ENCODE data around the gene TSPAN9. TPM values are rescaled to one million over a fixed set of nuclear protein-coding genes. Genes with fewer than 3 reads are reported as not detected.

TSPAN9 gene, protein sequence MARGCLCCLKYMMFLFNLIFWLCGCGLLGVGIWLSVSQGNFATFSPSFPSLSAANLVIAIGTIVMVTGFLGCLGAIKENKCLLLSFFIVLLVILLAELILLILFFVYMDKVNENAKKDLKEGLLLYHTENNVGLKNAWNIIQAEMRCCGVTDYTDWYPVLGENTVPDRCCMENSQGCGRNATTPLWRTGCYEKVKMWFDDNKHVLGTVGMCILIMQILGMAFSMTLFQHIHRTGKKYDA
- polyA plus RNA-seq (2012; rRNA removed), result 34.9 and 40.1 TPM in 2 replicates
- polyA plus RNA-seq (2012; cell fraction: cytosol; rRNA removed), result 22.9 and 33.7 TPM in 2 replicates
- polyA plus RNA-seq (2012; cell fraction: nucleus; rRNA removed), result 40.6 and 55.1 TPM in 2 replicates

- Histone ChIP-seq H3K9me3 (no peaks in the 10 kb centered on the region), H3K27ac (ENCODE audit: low read depth in 2 of 2, low read length in 1 of 2) (peak within 1 kb of the TSS; percentile 69 to 76), H3F3A (replicated peaks; ENCODE audit: insufficient read depth) (no peaks in the 10 kb centered on the region), H3K4me3 (ENCODE audit: low read depth in 2 of 2, low read length in 1 of 2) (peak within 1 kb of the TSS; percentile 68 to 71), H3K4me1 (ENCODE audit: control insufficient read depth in 1 of 2, insufficient read depth in 2 of 2, low read depth in 1 of 2, low read length in 1 of 2) (peaks cover 0 to 14% of the 10 kb centered on the region in 2 experiments; a peak in 2 of 4 replicates), H3K4me2 (peak within 1 kb of the TSS; percentile 89), H3K79me2 (ENCODE audit: insufficient read depth) (peaks cover 26% of the 10 kb centered on the region), H2AFZ (ENCODE audit: low read depth) (peak within 1 kb of the TSS; percentile 84), H3K9ac (peak within 1 kb of the TSS; percentile 68), H3K9me2 (no peaks in the 10 kb centered on the region), H3K27me3 (ENCODE audit: insufficient read depth) (no peaks in the 10 kb centered on the region), H4K20me1 (ENCODE audit: insufficient read depth) (no peaks in the 10 kb centered on the region; the same call in 1 of the 2 replicates), H3K36me3 (replicated peaks in 1 of 2; ENCODE audit: control insufficient read depth in 1 of 2, insufficient read depth in 2 of 2, low read length in 1 of 2) (peaks cover 0 to 3% of the 10 kb centered on the region in 2 experiments)
- no peak; the same call in 1 of the 2 replicates for TF ChIP-seq SIN3A (IDR thresholded peaks at IDR 0.05; ENCODE audit: borderline replicate concordance, low read depth, low read length)
- TF ChIP-seq CTCF (IDR thresholded peaks at IDR 0.05), result no peak
- no peak; the same call in 1 of the 2 replicates for TF ChIP-seq NFIC (IDR thresholded peaks at IDR 0.05; ENCODE audit: borderline replicate concordance)
- TF ChIP-seq FOXM1 (IDR thresholded peaks at IDR 0.05; ENCODE audit: low read depth), result no peak
- TF ChIP-seq FOXJ3 (CRISPR knock-in tag; IDR thresholded peaks at IDR 0.05), result no peak
- no peak for TF ChIP-seq PBX3 (IDR thresholded peaks at IDR 0.05)
- 0 out of 2 replicates have a peak, but pooled peaks have one; percentile 24 for TF ChIP-seq MXI1 (IDR thresholded peaks at IDR 0.05; ENCODE audit: low read depth, low read length)
- TF ChIP-seq RFX5 (IDR thresholded peaks at IDR 0.05; ENCODE audit: low read length), result no peak
- TF ChIP-seq YY1 (IDR thresholded peaks at IDR 0.05; ENCODE audit: low read depth), result no peak
- no peak for TF ChIP-seq SMC3 (IDR thresholded peaks at IDR 0.05; ENCODE audit: low read depth, low read length)
- TF ChIP-seq, protein P1, sequence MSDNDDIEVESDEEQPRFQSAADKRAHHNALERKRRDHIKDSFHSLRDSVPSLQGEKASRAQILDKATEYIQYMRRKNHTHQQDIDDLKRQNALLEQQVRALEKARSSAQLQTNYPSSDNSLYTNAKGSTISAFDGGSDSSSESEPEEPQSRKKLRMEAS (IDR thresholded peaks at IDR 0.05; ENCODE audit: low read depth), result peak; percentile 49; the same call in 1 of the 2 replicates
- no peak for TF ChIP-seq EP300 (IDR thresholded peaks at IDR 0.05; ENCODE audit: borderline replicate concordance in 1 of 2, low read depth in 1 of 2, low read length in 1 of 2)
- TF ChIP-seq RXRA (IDR thresholded peaks at IDR 0.05; ENCODE audit: borderline replicate concordance, low read depth), result no peak
- TF ChIP-seq MEF2A (IDR thresholded peaks at IDR 0.05; ENCODE audit: borderline replicate concordance, low read depth), result no peak
- no peak for TF ChIP-seq JUND (IDR thresholded peaks at IDR 0.05)
- TF ChIP-seq REST (IDR thresholded peaks at IDR 0.05; ENCODE audit: low read depth, low read length), result no peak
- TF ChIP-seq POLR2AphosphoS5 (IDR thresholded peaks at IDR 0.05; ENCODE audit: low read depth, low read length), result peak; percentile 71
- TF ChIP-seq TEAD4 (IDR thresholded peaks at IDR 0.05; ENCODE audit: borderline replicate concordance, insufficient read depth), result no peak
- TF ChIP-seq TAF1 (IDR thresholded peaks at IDR 0.05; ENCODE audit: borderline replicate concordance, low read depth, low read length), result no peak
- no peak for TF ChIP-seq GABPA (IDR thresholded peaks at IDR 0.05; ENCODE audit: low read depth)
- TF ChIP-seq RCOR1 (IDR thresholded peaks at IDR 0.05; ENCODE audit: low read length), result 0 out of 2 replicates have a peak, but pooled peaks have one; percentile 9
- no peak for TF ChIP-seq USF1 (IDR thresholded peaks at IDR 0.05; ENCODE audit: borderline replicate concordance, low read depth)
- TF ChIP-seq GATA2 (CRISPR knock-in tag; IDR thresholded peaks at IDR 0.05), result no peak
- peak; percentile 47 for TF ChIP-seq CHD2 (IDR thresholded peaks at IDR 0.05; ENCODE audit: low read length, partially characterized antibody)
- DNase-seq, result peak; percentile 96
- WGBS (ENCODE audit: low lambda C conversion rate), result 3% methylated on average over 53 of the region's 95 CpGs
- CTCF ChIA-PET, result interaction anchor here (1.0 to 11.3 kb wide), 7 partner anchors 11 to 571 kb away, joined by 3 to 165 read pairs (median 4); no protein-coding TSS in a partner anchor
- POLR2A ChIA-PET, result interaction anchor here (0.6 kb wide), 2 partner anchors 42 to 61 kb away, joined by 3 to 5 read pairs; no protein-coding TSS in a partner anchor
These were observed at the start of gene TSPAN9 for GRCh38 chr12:3076730-3077571. TSS of gene TSPAN9 (plus strand) at chr12:3077379. CDS start at chr12:3201194, 123,815 bp downstream.

All from SK-N-SH (cell line).